Stimulated activated CD4-positive, alpha-beta T cell treated with anti-CD3 and anti-CD28 coated beads, Interleukin-4, amount 100 ng/mL, for 48 hours (primary cell): Measurements from ENCODE around the gene MCL1.
"Not testable (repeated sequence)": the region's sequence is repeated elsewhere in the genome, so short reads cannot be mapped to it uniquely, and the experiment has no call there.

ENCODE experiments used
- DNase-seq, 2 donors: peaks; one replicate each; pipeline ENCODE4 v3.0.0-alpha.2; 2020; ENCODE audit warnings: low read depth in 2 of 2

Gene MCL1

GRCh38 chr1:150602372-150602771 lies 23.0 kb upstream of the MCL1 start:
- DNase-seq: not testable (repeated sequence)

GRCh38 chr1:150601540-150601939 lies 22.1 kb upstream of the MCL1 start:
- DNase-seq: no peak

- not testable (repeated sequence) for DNase-seq
Observed at GRCh38 chr1:150598346-150598745, 18.9 kb upstream of the MCL1 start.

- no peak for DNase-seq
Observed at GRCh38 chr1:150596976-150597375, 17.6 kb upstream of the MCL1 start.

GRCh38 chr1:150596095-150596892 lies 16.9 kb upstream of the MCL1 start:
- DNase-seq: no peak

GRCh38 chr1:150582371-150582770 lies 3.0 kb upstream of the MCL1 start:
- no peak for DNase-seq

- DNase-seq: not testable (repeated sequence)
Observed at GRCh38 chr1:150581962-150582361, 2.6 kb upstream of the MCL1 start.

- not testable (repeated sequence) for DNase-seq
Observed at GRCh38 chr1:150581437-150581836, 2.0 kb upstream of the MCL1 start.

- DNase-seq: not testable (repeated sequence)
Observed at GRCh38 chr1:150580966-150581365, 1.6 kb upstream of the MCL1 start.

- DNase-seq: no peak
Observed at GRCh38 chr1:150579945-150580642, 684 bp upstream of the MCL1 start.

- DNase-seq: no peak
Observed at GRCh38 chr1:150578272-150579109, 919 bp downstream of the MCL1 start.

GRCh38 chr1:150577557-150578271 lies 1.7 kb downstream of the MCL1 start:
- no peak for DNase-seq

- no peak for DNase-seq
Observed at GRCh38 chr1:150576794-150577556, 2.4 kb downstream of the MCL1 start.

- no peak for DNase-seq
Observed at GRCh38 chr1:150576367-150576711, 3.1 kb downstream of the MCL1 start.

- no peak for DNase-seq
Observed at GRCh38 chr1:150575518-150576366, 3.7 kb downstream of the MCL1 start.

GRCh38 chr1:150575072-150575489 lies 4.3 kb downstream of the MCL1 start:
- no peak for DNase-seq

GRCh38 chr1:150574260-150575071 lies 4.9 kb downstream of the MCL1 start:
- DNase-seq: no peak

GRCh38 chr1:150573648-150574071 lies 5.8 kb downstream of the MCL1 start:
- DNase-seq: not testable (repeated sequence)
